HL-60 (cell line): ENCODE results near the gene SETBP1.

Source experiments
- DNase-seq, 2 experiments: peaks; one replicate each; pipeline ENCODE4 v3.0.0-alpha.2; 2010 to 2020; ENCODE audit warnings: low read depth in 1 of 2, low spot score in 1 of 2
- H3K27ac ChIP-seq: fragments of 250-450 bp; sonication (Bioruptor Pico); replicated peaks from 2 replicates; pipeline ENCODE4 v1.5.1; 2020; ENCODE audit warnings: mild to moderate bottlenecking, moderate library complexity
- H3K27me3 ChIP-seq: fragments of 250-450 bp; sonication (Bioruptor Pico); 2 replicates; pipeline ENCODE4 v1.5.1; 2021; ENCODE audit warnings: mild to moderate bottlenecking, moderate library complexity; ENCODE audit not compliant: insufficient read depth, poor library complexity, severe bottlenecking
- H3K4me3 ChIP-seq: replicated peaks from 2 replicates; pipeline ENCODE4 v1.5.1; 2011; ENCODE audit warnings: mild to moderate bottlenecking, control low read depth, low read length; ENCODE audit not compliant: insufficient read depth
- CTCF ChIP-seq: IDR thresholded peaks from one replicate; pipeline ENCODE4 v1.5.1; 2011; ENCODE audit warnings: low read length, control low read depth, inconsistent platforms; ENCODE audit not compliant: insufficient read depth
- GABPA ChIP-seq: IDR thresholded peaks from 2 replicates; pipeline ENCODE4 v1.6.1; 2012; ENCODE audit warnings: low read depth
- POLR2AphosphoS5 ChIP-seq: IDR thresholded peaks from 2 replicates; pipeline ENCODE4 v1.6.1; 2012; ENCODE audit warnings: low read depth
- REST ChIP-seq: IDR thresholded peaks from 2 replicates; pipeline ENCODE4 v1.6.1; 2012; ENCODE audit warnings: low read depth; ENCODE audit not compliant: insufficient replicate concordance
- SPI1 ChIP-seq: IDR thresholded peaks from 2 replicates; pipeline ENCODE4 v1.6.1; 2012; ENCODE audit warnings: low read depth, mild to moderate bottlenecking, borderline replicate concordance

SETBP1 gene

GRCh38 chr18:44897816-44898215 is 217.1 kb downstream of the SETBP1 start:
- Histone ChIP-seq H3K4me3 (no peak overlapping the region), H3K27me3 (no peaks in the 10 kb centered on the region), H3K27ac (no peak overlapping the region)
- TF ChIP-seq CTCF (no peak), REST (no peak), SPI1 (no peak), GABPA (no peak), POLR2AphosphoS5 (no peak)
- no peak for DNase-seq

GRCh38 chr18:44898498-44898897 is 217.8 kb downstream of the SETBP1 start:
- Histone ChIP-seq H3K27ac (no peak overlapping the region), H3K27me3 (no peaks in the 10 kb centered on the region), H3K4me3 (no peak overlapping the region)
- no peak for TF ChIP-seq GABPA
- no peak for TF ChIP-seq POLR2AphosphoS5
- no peak for TF ChIP-seq CTCF
- TF ChIP-seq SPI1: no peak
- TF ChIP-seq REST: no peak
- DNase-seq: no peak

- no peaks in the 10 kb centered on the region for H3K27me3 ChIP-seq
- no peak for DNase-seq
- no peak overlapping the region for H3K4me3 ChIP-seq
- no peak for TF ChIP-seq REST
- no peak for TF ChIP-seq GABPA
- no peak for TF ChIP-seq CTCF
- TF ChIP-seq POLR2AphosphoS5: no peak
- no peak for TF ChIP-seq SPI1
- no peak overlapping the region for H3K27ac ChIP-seq
These were observed 219.1 kb downstream of the SETBP1 start for GRCh38 chr18:44899832-44900231.
